Lower leg skin (tissue), 4 donors: ENCODE measurements around the gene NMNAT2. TPM values are rescaled to one million over a fixed set of nuclear protein-coding genes. Genes with fewer than 3 reads are reported as not detected.
"Not testable (repeated sequence)": the region's sequence is repeated elsewhere in the genome, so short reads cannot be mapped to it uniquely, and the experiment has no call there.

Source experiments
- DNase-seq, 2 donors: peaks; one replicate each; pipeline ENCODE4 v3.0.0-alpha.2; 2019; ENCODE audit warnings: low spot score in 2 of 2
- H3K4me3 ChIP-seq: fragments of 200-600 bp; sonication (generic); 2 replicates; pipeline ENCODE4 v1.5.1; 2017; ENCODE audit warnings: mild to moderate bottlenecking, low read depth; ENCODE audit not compliant: poor library complexity, severe bottlenecking
- POLR2A ChIP-seq, 2 donors: fragments of 450-650 bp; IDR thresholded peaks; one replicate each; pipeline ENCODE4 v1.6.1; 2016 to 2017; ENCODE audit warnings: antibody characterized with exemption in 2 of 2, mild to moderate bottlenecking in 1 of 2, moderate library complexity in 1 of 2
- WGBS, 2 donors: methylation state at CpG; one replicate each; pipeline ENCODE4 v1.1.5; 2018; 5-methylcytosine and 5-hydroxymethylcytosine counted together
- intact Hi-C: fragments of 100-400 bp; cut with DNase I; formaldehyde crosslinking; loops from one replicate; pipeline ENCODE4 v1.15.0; 2023; ENCODE audit warnings: low total_unique reads
- total RNA-seq, 4 donors: library from RNA; depleted of rRNA; stranded (reverse); fragments of >200 nt; gene quantifications; one replicate each; pipeline ENCODE4 v1.1.0, GENCODE V29; 2016
- TF ChIP-seq, protein P1 (sequence below), 3 donors: fragments of 450-650 bp; IDR thresholded peaks; one replicate each; pipeline ENCODE4 v1.5.1; 2016; ENCODE audit warnings: antibody characterized with exemption in 3 of 3, mild to moderate bottlenecking in 3 of 3, moderate library complexity in 2 of 3

The NMNAT2 gene
- total RNA-seq, 4 donors from 2014 or later: 0.23 to 0.34 (median 0.34) TPM; not detected in 1

DNA sequence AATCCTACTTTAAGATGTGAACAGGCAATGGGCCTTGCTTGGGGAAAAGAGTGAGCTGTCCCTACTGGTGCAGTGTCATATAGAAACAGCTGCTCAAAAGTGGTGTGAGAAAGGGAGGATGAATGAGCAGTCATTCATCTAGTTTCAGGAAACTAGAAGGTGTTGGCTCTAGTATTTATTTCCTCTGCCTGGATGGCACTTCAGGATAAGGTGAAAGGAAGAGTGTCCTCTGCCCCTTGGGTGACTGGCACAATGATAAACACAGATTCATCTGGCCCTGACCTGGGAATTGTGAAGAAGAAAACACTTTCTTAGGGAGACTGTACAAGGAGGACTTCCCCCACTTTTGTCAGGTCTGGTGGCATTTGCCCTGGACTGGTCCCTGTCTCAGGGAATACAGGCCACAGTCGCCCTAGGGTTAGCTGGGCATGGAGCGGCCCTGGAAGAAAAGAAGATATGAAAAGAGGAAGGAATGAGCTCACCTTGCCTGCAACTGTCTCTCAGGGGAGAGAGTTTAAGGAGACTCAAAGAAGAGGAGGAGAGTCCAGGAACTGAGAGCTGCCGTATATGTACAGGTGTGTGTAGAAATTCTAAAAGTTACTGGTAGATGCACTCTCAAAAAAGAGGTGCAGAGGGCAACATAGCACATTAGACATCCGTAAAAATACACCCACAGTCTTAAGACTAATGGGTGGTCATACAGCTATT lies 13.8 kb upstream of the NMNAT2 start:
- DNase-seq: no peak
- H3K4me3 ChIP-seq: no peak overlapping the region
- no peak for TF ChIP-seq POLR2A (IDR thresholded peaks at IDR 0.05)
- TF ChIP-seq, protein P1, sequence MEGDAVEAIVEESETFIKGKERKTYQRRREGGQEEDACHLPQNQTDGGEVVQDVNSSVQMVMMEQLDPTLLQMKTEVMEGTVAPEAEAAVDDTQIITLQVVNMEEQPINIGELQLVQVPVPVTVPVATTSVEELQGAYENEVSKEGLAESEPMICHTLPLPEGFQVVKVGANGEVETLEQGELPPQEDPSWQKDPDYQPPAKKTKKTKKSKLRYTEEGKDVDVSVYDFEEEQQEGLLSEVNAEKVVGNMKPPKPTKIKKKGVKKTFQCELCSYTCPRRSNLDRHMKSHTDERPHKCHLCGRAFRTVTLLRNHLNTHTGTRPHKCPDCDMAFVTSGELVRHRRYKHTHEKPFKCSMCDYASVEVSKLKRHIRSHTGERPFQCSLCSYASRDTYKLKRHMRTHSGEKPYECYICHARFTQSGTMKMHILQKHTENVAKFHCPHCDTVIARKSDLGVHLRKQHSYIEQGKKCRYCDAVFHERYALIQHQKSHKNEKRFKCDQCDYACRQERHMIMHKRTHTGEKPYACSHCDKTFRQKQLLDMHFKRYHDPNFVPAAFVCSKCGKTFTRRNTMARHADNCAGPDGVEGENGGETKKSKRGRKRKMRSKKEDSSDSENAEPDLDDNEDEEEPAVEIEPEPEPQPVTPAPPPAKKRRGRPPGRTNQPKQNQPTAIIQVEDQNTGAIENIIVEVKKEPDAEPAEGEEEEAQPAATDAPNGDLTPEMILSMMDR (IDR thresholded peaks at IDR 0.05): no peak
- WGBS, 2 donors: 89 to 93% methylated on average over 4 of the region's 4 CpGs
- intact Hi-C loops: no loop called here

DNA sequence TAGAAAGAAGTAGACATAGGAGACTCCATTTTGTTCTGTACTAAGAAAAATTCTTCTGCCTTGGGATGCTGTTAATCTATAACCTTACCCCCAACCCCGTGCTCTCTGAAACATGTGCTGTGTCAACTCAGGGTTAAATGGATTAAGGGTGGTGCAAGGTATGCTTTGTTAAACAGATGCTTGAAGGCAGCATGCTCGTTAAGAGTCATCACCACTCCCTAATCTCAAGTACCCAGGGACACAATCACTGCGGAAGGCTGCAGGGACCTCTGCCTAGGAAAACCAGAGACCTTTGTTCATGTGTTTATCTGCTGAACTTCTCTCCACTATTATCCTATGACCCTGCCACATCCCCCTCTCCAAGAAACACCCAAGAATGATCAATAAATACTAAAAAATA lies 9.4 kb upstream of the NMNAT2 start:
- H3K4me3 ChIP-seq, intact Hi-C loops, DNase-seq: not testable (repeated sequence)
- WGBS, 2 donors: 56 to 61% methylated on average over 2 to 3 of the region's 3 CpGs

DNA sequence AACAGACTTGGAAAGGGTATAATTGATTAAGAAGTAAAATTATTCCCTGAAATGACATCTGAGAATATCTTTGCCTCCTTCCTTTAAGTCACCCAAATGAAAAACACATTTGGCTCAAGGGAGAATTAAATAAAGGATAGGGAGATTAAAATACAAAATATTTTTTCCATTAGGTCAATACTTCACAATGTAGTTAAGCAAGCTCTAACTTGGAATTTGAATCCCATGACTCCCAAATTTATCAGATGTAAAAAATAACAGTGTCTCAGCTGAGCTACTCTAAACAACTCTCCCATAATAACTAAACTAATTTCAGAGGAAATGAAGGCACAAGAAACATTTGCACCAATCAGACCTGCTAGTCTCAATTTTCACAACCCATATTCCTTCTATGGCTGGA lies 6.5 kb upstream of the NMNAT2 start:
- intact Hi-C loops: no loop called here
- DNase-seq: no peak
- TF ChIP-seq, protein P1 (IDR thresholded peaks at IDR 0.05): no peak
- TF ChIP-seq POLR2A (IDR thresholded peaks at IDR 0.05): no peak
- H3K4me3 ChIP-seq: no peak overlapping the region

DNA sequence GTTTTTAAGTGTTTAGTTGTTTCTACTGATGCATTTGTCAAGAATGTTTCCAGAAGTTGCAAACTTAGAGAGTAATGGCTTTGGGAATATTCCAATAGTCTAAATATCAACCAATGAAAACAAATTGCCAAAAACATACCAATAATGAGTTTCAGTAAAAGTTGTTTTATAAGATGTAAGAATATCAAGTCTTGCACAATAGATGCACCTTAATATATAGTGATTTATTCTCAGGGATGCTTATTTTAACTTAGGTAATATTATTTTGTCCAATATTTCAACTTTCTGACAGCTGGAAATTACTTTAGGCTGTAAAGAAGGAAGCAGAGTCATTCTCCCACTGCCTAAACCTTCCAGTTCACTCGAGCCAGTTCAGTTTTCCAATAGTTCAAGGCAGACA lies 5.4 kb upstream of the NMNAT2 start:
- intact Hi-C loops: no loop called here
- 53 to 55% methylated on average over 1 of the region's 1 CpG for WGBS, 2 donors
- no peak for DNase-seq
- no peak for TF ChIP-seq POLR2A (IDR thresholded peaks at IDR 0.05)
- TF ChIP-seq, protein P1 (IDR thresholded peaks at IDR 0.05): no peak
- no peak overlapping the region for H3K4me3 ChIP-seq

DNA sequence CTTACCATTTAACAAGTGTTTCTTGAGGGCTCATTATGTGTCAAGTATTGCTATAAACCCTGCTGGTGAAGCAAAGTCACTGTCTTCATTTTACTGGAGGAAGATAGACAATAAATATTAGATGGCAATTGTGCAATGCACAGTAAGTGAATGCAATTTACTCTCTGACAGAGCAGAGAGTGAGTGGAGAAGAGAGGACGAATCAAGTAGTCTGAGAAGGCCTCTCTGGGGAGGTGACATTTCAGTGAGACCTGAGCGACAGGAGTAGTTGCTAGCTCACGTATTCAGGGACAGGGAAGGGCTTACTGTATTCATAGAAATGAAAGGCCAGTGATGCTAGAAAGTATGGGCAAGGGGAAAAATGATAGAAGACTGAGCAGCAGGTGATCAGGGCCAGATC lies 1.2 kb upstream of the NMNAT2 start:
- 83 to 84% methylated on average over 3 of the region's 3 CpGs for WGBS, 2 donors
- TF ChIP-seq, protein P1 (IDR thresholded peaks at IDR 0.05): no peak
- TF ChIP-seq POLR2A (IDR thresholded peaks at IDR 0.05): no peak
- no peak for DNase-seq
- intact Hi-C loops: no loop called here
- no peak overlapping the region for H3K4me3 ChIP-seq

DNA sequence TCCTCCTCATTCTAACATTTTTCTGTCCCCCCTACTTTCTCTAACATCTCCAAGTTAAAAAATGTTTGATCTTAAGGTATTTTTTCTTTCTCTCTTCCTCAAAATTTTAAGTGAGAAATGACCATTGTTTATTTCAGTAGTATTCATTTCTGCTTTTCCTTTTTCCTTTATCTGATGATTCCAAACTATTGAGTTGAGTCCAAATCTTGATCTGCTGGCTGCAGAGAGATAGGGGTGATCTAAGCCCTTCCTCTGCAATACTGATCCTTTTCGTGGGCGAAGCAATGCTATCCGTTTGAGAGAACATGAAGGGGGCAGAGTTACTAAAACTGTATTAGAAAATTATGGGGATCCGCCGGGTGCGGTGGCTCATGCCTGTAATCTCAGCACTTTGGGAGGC lies 516 bp upstream of the NMNAT2 start:
- no peak overlapping the region for H3K4me3 ChIP-seq
- WGBS, 2 donors: 79 to 80% methylated on average over 6 of the region's 6 CpGs
- no peak for DNase-seq
- intact Hi-C loops: no loop called here
- TF ChIP-seq POLR2A (IDR thresholded peaks at IDR 0.05): no peak
- TF ChIP-seq, protein P1 (IDR thresholded peaks at IDR 0.05): no peak
